Posterior cingulate gyrus (tissue), 11 donors: ENCODE results near the gene RGPD3.
"Not testable (repeated sequence)": the region's sequence is repeated elsewhere in the genome, so short reads cannot be mapped to it uniquely, and the experiment has no call there.

Source experiments
- DNase-seq, 10 donors: peaks; one replicate each; pipeline versions ENCODE4 v3.0.0 to v3.0.0-alpha.2; 2020 to 2021; ENCODE audit warnings: mixed read lengths in 3 of 10
- intact Hi-C: fragments of 100-400 bp; cut with DNase I; formaldehyde crosslinking; loops from one replicate; pipeline ENCODE4 v1.15.1; 2023

The RGPD3 gene

GRCh38 chr2:106486551-106487385 is 18.6 kb upstream of the RGPD3 start, which contains the start of gene CD8B2:
TSS of gene CD8B2 (plus strand) at chr2:106487364. CDS start at chr2:106487427, 63 bp downstream.
- intact Hi-C loops, result not testable (repeated sequence)

GRCh38 chr2:106479563-106479962 is 11.3 kb upstream of the RGPD3 start:
- DNase-seq, intact Hi-C loops: not testable (repeated sequence)

More at GRCh38 chr2:106486551-106487385, 18.6 kb upstream of the RGPD3 start, which contains the start of gene CD8B2:
- DNase-seq, result not testable (repeated sequence)

GRCh38 chr2:106477647-106478046 is 9.4 kb upstream of the RGPD3 start:
- intact Hi-C loops, DNase-seq: not testable (repeated sequence)

DNA sequence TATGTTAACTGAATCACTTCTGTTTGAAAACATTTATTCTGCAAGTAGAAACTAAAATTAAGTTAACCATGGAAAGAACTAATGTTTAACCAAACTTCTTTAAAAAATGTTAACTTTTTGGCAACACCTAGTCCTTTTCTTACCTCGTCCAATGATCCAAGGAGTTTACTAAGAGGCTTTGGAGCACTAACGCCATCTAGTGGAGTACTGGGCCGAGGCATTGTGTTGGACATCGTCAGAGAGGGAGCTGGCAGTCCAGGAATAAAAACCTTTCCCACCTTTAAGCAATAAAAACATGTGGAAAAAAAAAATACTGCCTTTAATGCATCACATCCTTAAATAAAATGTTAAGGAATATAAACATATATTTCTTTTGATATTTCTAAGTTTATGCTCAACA is 2.4 kb upstream of the RGPD3 start:
- DNase-seq, result peak in 7 of 10 donors; percentile 27 to 88 (median 52)
- intact Hi-C loops, result not testable (repeated sequence)

DNA sequence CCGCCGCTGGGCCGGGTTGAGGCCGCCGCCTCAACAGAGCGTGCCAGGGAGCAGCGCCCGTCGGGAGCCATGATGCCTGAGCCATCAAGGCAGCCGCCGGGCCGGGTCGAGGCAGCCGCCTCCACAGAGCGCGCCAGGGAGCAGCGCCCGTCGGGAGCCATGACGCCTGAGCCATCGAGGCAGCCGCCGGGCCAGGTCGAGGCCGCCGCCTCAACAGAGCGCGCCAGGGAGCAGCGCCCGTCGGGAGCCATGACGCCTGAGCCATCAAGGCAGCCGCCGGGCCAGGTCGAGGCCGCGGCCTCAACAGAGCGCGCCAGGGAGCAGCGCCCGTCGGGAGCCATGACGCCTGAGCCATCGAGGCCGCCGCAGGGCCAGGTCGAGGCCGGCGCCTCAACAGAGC is 697 bp downstream of the RGPD3 start:
- DNase-seq, intact Hi-C loops: not testable (repeated sequence)

GRCh38 chr2:106461882-106462281 is 6.3 kb downstream of the RGPD3 start:
- peak in 1 of 10 donors; percentile 12 for DNase-seq
- intact Hi-C loops, result not testable (repeated sequence)

- DNase-seq, intact Hi-C loops: not testable (repeated sequence)
These were observed 77.5 kb downstream of the RGPD3 start for GRCh38 chr2:106390680-106391079.

DNA sequence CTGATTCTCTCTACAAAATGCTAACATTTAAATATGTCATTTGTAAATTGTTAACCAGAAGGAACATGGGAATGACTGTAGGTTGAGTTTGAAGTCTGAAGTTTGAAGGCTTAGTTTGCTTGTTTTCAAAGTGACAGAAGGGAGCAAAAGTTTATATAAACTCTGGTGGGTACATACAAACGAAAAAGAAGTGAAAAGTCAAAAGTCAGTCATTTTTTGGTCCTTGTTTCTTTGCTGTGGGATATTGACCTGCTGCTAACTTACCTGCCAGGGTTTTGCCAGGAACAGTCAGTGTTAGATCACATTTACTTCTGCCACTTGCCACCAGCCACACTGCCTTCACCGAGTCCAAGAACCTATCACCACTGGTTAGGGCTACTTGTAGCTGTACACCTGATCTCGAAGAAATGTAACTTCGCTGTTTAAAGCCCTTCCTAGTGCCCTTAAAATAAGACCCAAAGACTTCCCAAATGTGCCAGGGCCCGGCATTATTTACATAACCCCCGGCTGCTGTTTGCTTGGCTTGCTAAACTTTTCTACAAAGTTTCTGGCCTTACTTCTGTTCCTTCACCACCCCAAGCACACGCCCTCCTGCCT is 79.3 kb downstream of the RGPD3 start:
- DNase-seq, intact Hi-C loops: not testable (repeated sequence)

DNA sequence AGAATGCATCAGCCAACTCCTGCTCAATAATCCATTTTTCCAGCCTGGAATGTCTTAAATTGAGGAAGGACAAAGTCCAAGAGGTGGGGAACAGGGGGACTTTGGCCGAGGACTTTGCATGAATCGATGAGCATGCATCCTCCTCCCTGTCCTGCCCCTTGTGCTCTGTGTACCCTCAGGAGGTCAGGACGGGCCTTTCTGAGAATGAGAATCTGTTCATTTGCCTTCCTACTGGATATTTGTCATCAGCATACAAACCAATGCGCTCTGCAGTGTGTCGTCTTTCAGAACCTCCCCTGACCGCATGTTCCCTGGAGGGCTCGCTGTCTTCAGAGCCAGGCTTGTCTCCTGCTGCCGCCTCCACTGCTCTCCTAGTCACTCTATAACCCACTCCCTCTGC is 83.7 kb downstream of the RGPD3 start:
- DNase-seq, intact Hi-C loops: not testable (repeated sequence)

GRCh38 chr2:106381867-106382266 is 86.3 kb downstream of the RGPD3 start:
- DNase-seq, intact Hi-C loops: not testable (repeated sequence)

- DNase-seq, intact Hi-C loops: not testable (repeated sequence)
These were observed 88.6 kb downstream of the RGPD3 start for GRCh38 chr2:106379567-106379966.

DNA sequence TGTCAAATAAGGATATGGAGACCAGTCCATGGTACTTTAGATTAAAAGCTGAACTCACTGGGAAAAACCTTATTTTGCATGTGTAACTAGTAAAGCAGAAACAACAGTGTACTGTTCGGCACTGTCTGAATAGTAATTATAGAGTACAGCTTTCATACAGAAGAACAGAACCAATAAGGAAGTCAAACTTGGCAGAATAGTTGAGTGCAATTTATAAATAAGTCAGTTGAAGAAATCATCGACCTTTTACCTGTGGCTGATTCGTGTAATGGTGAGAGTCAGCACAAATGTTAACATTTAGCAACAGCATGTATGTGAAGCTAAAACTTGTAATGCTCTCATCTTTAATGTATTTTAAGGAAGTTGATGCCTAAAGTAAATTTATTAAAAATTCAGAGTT is 99.0 kb downstream of the RGPD3 start:
- intact Hi-C loops, result not testable (repeated sequence)

DNA sequence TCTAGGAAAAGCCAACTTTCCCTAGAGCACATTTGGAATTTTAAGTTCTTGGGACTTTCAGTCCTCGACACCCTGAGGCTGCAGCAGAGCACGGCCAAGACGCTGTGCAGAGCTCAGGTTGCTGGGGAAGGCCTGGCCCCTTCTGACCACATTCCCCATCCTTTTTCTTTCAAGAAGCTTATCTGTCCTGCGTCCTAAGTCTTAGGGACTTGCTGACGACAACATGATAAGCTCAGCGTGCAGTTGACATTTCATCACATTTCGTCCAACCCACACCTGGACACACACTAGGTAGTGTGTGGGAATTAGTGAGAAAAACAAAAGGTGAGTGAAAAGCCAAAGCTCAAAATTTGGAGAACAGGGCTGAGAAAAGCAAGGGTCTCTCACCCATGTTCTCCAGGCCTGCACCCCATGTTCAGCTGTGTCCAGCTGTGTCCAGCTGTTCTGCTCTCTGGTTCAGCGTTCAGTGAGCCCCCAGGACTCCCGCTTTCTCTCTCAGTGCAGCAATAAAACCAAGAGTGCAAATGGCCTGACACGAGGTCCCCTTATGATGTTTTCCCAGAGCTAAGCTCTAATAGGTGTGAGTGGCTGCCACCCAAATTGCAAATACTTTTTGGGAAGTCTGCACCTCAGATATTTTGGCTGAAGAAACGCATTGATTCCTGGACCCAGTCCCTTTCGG is 101.9 kb downstream of the RGPD3 start:
- intact Hi-C loops, result no loop called here
- no peak for DNase-seq

More for the DNA sequence above, 99.0 kb downstream of the RGPD3 start:
- DNase-seq, result not testable (repeated sequence)

GRCh38 chr2:106363791-106364190 is 104.4 kb downstream of the RGPD3 start:
- DNase-seq, result no peak
- intact Hi-C loops, result no loop called here

DNA sequence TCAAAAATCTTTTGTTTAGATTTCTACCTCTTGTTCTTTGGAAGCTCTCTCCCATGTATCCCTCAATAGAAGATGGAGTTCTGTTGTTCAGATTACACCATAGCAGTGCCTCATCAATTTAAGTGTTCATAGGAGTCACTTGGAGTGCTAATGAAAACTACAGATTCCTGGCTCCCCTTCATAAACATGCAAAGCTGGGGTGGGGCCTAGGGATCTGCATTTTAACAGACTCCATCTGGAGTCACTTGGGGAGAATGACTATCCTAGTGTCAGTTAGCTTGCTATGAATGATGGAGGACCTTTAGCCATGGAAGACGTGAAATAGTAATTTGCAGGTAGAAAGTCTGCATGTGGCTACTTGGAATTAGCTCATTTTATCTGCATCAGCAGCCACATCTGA is 105.4 kb downstream of the RGPD3 start:
- no peak for DNase-seq
- intact Hi-C loops, result no loop called here

- intact Hi-C loops, result no loop called here
- DNase-seq, result peak in 1 of 10 donors; percentile 77
These were observed 108.7 kb downstream of the RGPD3 start for GRCh38 chr2:106359512-106359911.

DNA sequence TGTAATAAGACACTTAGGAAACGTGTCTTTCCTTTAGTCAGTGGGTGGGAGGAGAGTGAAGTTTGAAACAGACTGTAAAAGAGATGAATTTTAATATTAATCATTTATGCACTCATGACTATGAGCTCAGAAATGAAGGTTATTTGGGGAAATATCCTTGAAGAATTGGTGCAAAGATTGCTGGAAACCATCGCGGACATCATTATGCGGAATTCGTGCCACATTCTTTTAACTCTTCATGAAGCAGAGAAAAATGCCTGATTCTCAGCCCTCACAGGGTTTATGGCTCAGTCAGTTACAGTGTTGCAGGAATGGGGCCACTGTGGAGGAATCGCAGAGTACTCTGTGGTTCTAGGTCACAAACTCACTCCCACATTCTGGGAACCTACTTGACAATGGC is 109.7 kb downstream of the RGPD3 start:
- intact Hi-C loops, result no loop called here
- DNase-seq, result no peak

- DNase-seq, result no peak
- intact Hi-C loops, result no loop called here
These were observed 110.1 kb downstream of the RGPD3 start for GRCh38 chr2:106358081-106358480.

GRCh38 chr2:106356291-106356690 is 111.9 kb downstream of the RGPD3 start:
- intact Hi-C loops, result no loop called here
- no peak for DNase-seq

DNA sequence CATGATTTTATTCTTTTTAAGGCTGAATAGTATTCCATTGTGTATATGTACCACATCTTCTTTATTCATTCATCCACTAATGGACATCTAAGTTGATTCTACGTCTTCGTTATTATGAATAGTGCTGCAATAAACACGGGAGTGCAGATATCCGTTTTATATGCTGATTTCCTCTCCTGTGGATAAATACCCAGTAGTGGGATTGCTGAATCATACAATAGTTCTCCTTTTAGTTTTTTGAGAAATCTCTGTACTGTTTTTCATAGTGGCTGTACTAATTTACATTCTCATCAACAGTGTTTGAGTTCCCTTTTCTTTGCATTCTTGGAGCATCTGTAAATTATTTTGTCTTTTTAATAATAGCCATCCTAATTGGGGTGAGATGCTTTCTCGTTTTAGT is 114.5 kb downstream of the RGPD3 start:
- DNase-seq, result no peak
- intact Hi-C loops, result no loop called here

GRCh38 chr2:106350980-106351379 is 117.2 kb downstream of the RGPD3 start:
- intact Hi-C loops, result no loop called here
- no peak for DNase-seq
